Measurements from ENCODE around the gene NODAL.

DNA sequence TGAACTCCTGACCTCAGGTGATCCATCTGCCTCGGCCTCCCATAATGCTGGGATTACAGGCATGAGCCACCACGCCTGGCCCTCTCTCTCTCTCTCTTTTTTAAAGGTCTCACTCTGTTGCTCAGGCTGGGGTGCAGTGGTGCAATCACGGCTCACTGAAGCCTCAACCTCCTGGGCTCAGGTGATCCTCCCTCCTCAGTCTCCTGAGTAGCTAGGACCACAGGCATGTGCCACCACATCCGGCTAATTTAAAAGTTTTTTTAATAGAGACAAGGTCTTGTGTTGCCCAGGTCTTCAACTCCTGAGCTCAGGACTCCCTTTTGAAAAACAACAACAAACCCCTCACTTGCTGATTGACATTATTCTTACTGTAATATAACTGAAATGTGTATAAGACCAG, 48.7 kb upstream of the NODAL start:
- TF ChIP-seq YY1 (IDR thresholded peaks at IDR 0.05; ENCODE audit: insufficient read depth, insufficient read length) (no peak), ZNF274 (IDR thresholded peaks at IDR 0.05; ENCODE audit: low read depth, low read length) (no peak)
